ENCODE results near the gene UNC5B.

UNC5B gene

GRCh38 chr10:71278691-71279588 is 66.6 kb downstream of the UNC5B start:
- H3K4me3 ChIP-seq (ENCODE audit: low read depth, low read length) = no peak overlapping the region
- no peak for TF ChIP-seq CTCF (IDR thresholded peaks at IDR 0.05; ENCODE audit: control insufficient read depth, extremely low read depth, insufficient read depth)
- no peak for DNase-seq (ENCODE audit: low read depth)

- no peak overlapping the region for H3K4me3 ChIP-seq (ENCODE audit: low read depth, low read length)
- DNase-seq (ENCODE audit: low read depth) = no peak
- TF ChIP-seq CTCF (IDR thresholded peaks at IDR 0.05; ENCODE audit: control insufficient read depth, extremely low read depth, insufficient read depth) = no peak
Measured at GRCh38 chr10:71279590-71280170, 67.3 kb downstream of the UNC5B start.

- H3K4me3 ChIP-seq (ENCODE audit: low read depth, low read length) = no peak overlapping the region
- TF ChIP-seq CTCF (IDR thresholded peaks at IDR 0.05; ENCODE audit: control insufficient read depth, extremely low read depth, insufficient read depth) = no peak
- no peak for DNase-seq (ENCODE audit: low read depth)
Measured at GRCh38 chr10:71280216-71280615, 67.8 kb downstream of the UNC5B start.

GRCh38 chr10:71280825-71281224 is 68.5 kb downstream of the UNC5B start:
- H3K4me3 ChIP-seq (ENCODE audit: low read depth, low read length) = no peak overlapping the region
- no peak for DNase-seq (ENCODE audit: low read depth)
- TF ChIP-seq CTCF (IDR thresholded peaks at IDR 0.05; ENCODE audit: control insufficient read depth, extremely low read depth, insufficient read depth) = no peak

GRCh38 chr10:71281646-71282322 is 69.4 kb downstream of the UNC5B start:
- TF ChIP-seq CTCF (IDR thresholded peaks at IDR 0.05; ENCODE audit: control insufficient read depth, extremely low read depth, insufficient read depth) = no peak
- no peak overlapping the region for H3K4me3 ChIP-seq (ENCODE audit: low read depth, low read length)
- no peak for DNase-seq (ENCODE audit: low read depth)

GRCh38 chr10:71282323-71282680 is 69.9 kb downstream of the UNC5B start:
- no peak for TF ChIP-seq CTCF (IDR thresholded peaks at IDR 0.05; ENCODE audit: control insufficient read depth, extremely low read depth, insufficient read depth)
- no peak overlapping the region for H3K4me3 ChIP-seq (ENCODE audit: low read depth, low read length)
- no peak for DNase-seq (ENCODE audit: low read depth)

Measured in LNCaP clone FGC (cell line).